ENCODE measurements around the gene TOGARAM1.

DNA sequence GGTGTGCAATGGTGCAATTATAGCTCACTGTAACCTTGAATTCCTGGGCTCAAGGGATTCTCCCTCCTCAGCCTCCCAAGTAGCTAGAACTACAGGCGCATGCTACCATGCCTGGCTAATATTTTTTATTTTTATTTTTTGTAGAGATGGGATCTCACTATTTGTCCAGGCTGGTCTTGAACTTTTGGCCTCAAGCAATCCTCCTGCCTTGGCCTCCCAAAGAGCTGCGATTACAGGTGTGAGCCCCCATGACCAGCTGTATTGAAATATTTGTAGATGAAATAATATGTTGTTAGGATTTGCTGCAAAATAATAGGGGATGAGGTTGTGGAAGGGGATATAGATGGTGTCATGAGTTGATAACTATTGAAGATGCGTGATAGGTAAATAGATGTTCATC lies 5.1 kb upstream of the TOGARAM1 start:
- TF ChIP-seq POLR2A (IDR thresholded peaks at IDR 0.05) (no peak), EP300 (IDR thresholded peaks at IDR 0.05; ENCODE audit: low read depth) (no peak), POLR2AphosphoS5 (IDR thresholded peaks at IDR 0.05) (no peak)
- TF ChIP-seq, protein P1, sequence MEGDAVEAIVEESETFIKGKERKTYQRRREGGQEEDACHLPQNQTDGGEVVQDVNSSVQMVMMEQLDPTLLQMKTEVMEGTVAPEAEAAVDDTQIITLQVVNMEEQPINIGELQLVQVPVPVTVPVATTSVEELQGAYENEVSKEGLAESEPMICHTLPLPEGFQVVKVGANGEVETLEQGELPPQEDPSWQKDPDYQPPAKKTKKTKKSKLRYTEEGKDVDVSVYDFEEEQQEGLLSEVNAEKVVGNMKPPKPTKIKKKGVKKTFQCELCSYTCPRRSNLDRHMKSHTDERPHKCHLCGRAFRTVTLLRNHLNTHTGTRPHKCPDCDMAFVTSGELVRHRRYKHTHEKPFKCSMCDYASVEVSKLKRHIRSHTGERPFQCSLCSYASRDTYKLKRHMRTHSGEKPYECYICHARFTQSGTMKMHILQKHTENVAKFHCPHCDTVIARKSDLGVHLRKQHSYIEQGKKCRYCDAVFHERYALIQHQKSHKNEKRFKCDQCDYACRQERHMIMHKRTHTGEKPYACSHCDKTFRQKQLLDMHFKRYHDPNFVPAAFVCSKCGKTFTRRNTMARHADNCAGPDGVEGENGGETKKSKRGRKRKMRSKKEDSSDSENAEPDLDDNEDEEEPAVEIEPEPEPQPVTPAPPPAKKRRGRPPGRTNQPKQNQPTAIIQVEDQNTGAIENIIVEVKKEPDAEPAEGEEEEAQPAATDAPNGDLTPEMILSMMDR (IDR thresholded peaks at IDR 0.05), result no peak
